Activated naive CD4-positive, alpha-beta T cell treated with anti-CD3 and anti-CD28 coated beads, Interleukin-2, amount 10 ng/mL, durations not matched to agents 7 days and 5 days (primary cell): Measurements from ENCODE around the gene SNED1.

Experiments
- CTCF ChIA-PET: fragments of 350-600 bp; sonication (Branson Sonifier 250); formaldehyde crosslinking; loops from one replicate; lab custom pipeline; 2021; ENCODE audit warnings: antibody characterized with exemption; lab: Charles Lee
- DNase-seq: peaks from one replicate; pipeline ENCODE4 v3.0.0-alpha.2; 2020
- H3K27ac Mint-ChIP-seq: one replicate; pipeline ENCODE4 v1.8.0; 2021; ENCODE audit warnings: mild to moderate bottlenecking, moderate library complexity, mixed read lengths
- H3K27me3 Mint-ChIP-seq: one replicate; pipeline ENCODE4 v1.8.0; 2021; ENCODE audit warnings: mild to moderate bottlenecking, mixed read lengths
- H3K36me3 Mint-ChIP-seq: one replicate; pipeline ENCODE4 v1.8.0; 2021; ENCODE audit warnings: mixed read lengths
- H3K4me1 Mint-ChIP-seq: one replicate; pipeline ENCODE4 v1.8.0; 2021; ENCODE audit warnings: mixed read lengths
- H3K4me3 Mint-ChIP-seq: one replicate; pipeline ENCODE4 v1.8.0; 2021; ENCODE audit warnings: mild to moderate bottlenecking, moderate library complexity, mixed read lengths
- H3K9me3 Mint-ChIP-seq: one replicate; pipeline ENCODE4 v1.8.0; 2021; ENCODE audit warnings: mixed read lengths

SNED1 gene

GRCh38 chr2:241068136-241068941 lies 69.9 kb downstream of the SNED1 start:
- H3K9me3 Mint-ChIP-seq = no peaks in the 10 kb centered on the region
- H3K27ac Mint-ChIP-seq = no peak overlapping the region
- H3K27me3 Mint-ChIP-seq = peaks cover 8% of the 10 kb centered on the region
- H3K36me3 Mint-ChIP-seq = no peaks in the 10 kb centered on the region
- CTCF ChIA-PET = no interaction called here
- DNase-seq = no peak
- peaks cover 2% of the 10 kb centered on the region for H3K4me1 Mint-ChIP-seq
- no peak overlapping the region for H3K4me3 Mint-ChIP-seq

GRCh38 chr2:241068942-241069810 lies 70.8 kb downstream of the SNED1 start:
- no peaks in the 10 kb centered on the region for H3K9me3 Mint-ChIP-seq
- no peak overlapping the region for H3K27ac Mint-ChIP-seq
- H3K36me3 Mint-ChIP-seq = no peaks in the 10 kb centered on the region
- peaks cover 1% of the 10 kb centered on the region for H3K4me1 Mint-ChIP-seq
- peaks cover 2% of the 10 kb centered on the region for H3K27me3 Mint-ChIP-seq
- no peak overlapping the region for H3K4me3 Mint-ChIP-seq
- DNase-seq = no peak
- CTCF ChIA-PET = no interaction called here

GRCh38 chr2:241069821-241070281 lies 71.4 kb downstream of the SNED1 start:
- Mint-ChIP-seq H3K4me1 (no peaks in the 10 kb centered on the region), H3K4me3 (no peak overlapping the region), H3K27me3 (no peaks in the 10 kb centered on the region), H3K27ac (no peak overlapping the region), H3K9me3 (no peaks in the 10 kb centered on the region), H3K36me3 (peaks cover 2% of the 10 kb centered on the region)
- CTCF ChIA-PET = no interaction called here
- no peak for DNase-seq

- no peak for DNase-seq
- Mint-ChIP-seq H3K4me3 (no peak overlapping the region), H3K4me1 (no peaks in the 10 kb centered on the region), H3K9me3 (no peaks in the 10 kb centered on the region), H3K27me3 (no peaks in the 10 kb centered on the region), H3K36me3 (peaks cover 6% of the 10 kb centered on the region), H3K27ac (no peak overlapping the region)
- CTCF ChIA-PET = no interaction called here
These were observed 71.9 kb downstream of the SNED1 start for GRCh38 chr2:241070361-241070760.

GRCh38 chr2:241070811-241071676 lies 72.6 kb downstream of the SNED1 start:
- no peaks in the 10 kb centered on the region for H3K4me1 Mint-ChIP-seq
- H3K4me3 Mint-ChIP-seq = no peak overlapping the region
- H3K27me3 Mint-ChIP-seq = no peaks in the 10 kb centered on the region

GRCh38 chr2:241071677-241072111 lies 73.3 kb downstream of the SNED1 start:
- CTCF ChIA-PET = no interaction called here
- DNase-seq = no peak
- H3K9me3 Mint-ChIP-seq = no peaks in the 10 kb centered on the region
- no peak overlapping the region for H3K4me3 Mint-ChIP-seq
- no peaks in the 10 kb centered on the region for H3K4me1 Mint-ChIP-seq
- peaks cover 9% of the 10 kb centered on the region for H3K36me3 Mint-ChIP-seq
- H3K27me3 Mint-ChIP-seq = no peaks in the 10 kb centered on the region
- H3K27ac Mint-ChIP-seq = no peak overlapping the region

More at GRCh38 chr2:241070811-241071676, 72.6 kb downstream of the SNED1 start:
- no peaks in the 10 kb centered on the region for H3K9me3 Mint-ChIP-seq
- CTCF ChIA-PET = no interaction called here
- H3K36me3 Mint-ChIP-seq = peaks cover 9% of the 10 kb centered on the region
- DNase-seq = no peak
- H3K27ac Mint-ChIP-seq = no peak overlapping the region

GRCh38 chr2:241072151-241072550 lies 73.7 kb downstream of the SNED1 start:
- no peaks in the 10 kb centered on the region for H3K27me3 Mint-ChIP-seq
- no peaks in the 10 kb centered on the region for H3K9me3 Mint-ChIP-seq
- no peaks in the 10 kb centered on the region for H3K4me1 Mint-ChIP-seq
- CTCF ChIA-PET = no interaction called here
- H3K36me3 Mint-ChIP-seq = peaks cover 9% of the 10 kb centered on the region
- DNase-seq = no peak
- no peak overlapping the region for H3K4me3 Mint-ChIP-seq
- no peak overlapping the region for H3K27ac Mint-ChIP-seq

GRCh38 chr2:241072553-241073165 lies 74.2 kb downstream of the SNED1 start:
- CTCF ChIA-PET = no interaction called here
- no peak overlapping the region for H3K27ac Mint-ChIP-seq
- no peak overlapping the region for H3K4me3 Mint-ChIP-seq

GRCh38 chr2:241073166-241074064 lies 75.0 kb downstream of the SNED1 start:
- CTCF ChIA-PET = no interaction called here
- no peak for DNase-seq
- Mint-ChIP-seq H3K36me3 (peaks cover 9% of the 10 kb centered on the region), H3K27me3 (no peaks in the 10 kb centered on the region), H3K4me3 (no peak overlapping the region), H3K4me1 (peaks cover 3% of the 10 kb centered on the region), H3K27ac (no peak overlapping the region), H3K9me3 (no peaks in the 10 kb centered on the region)

More at GRCh38 chr2:241072553-241073165, 74.2 kb downstream of the SNED1 start:
- peaks cover 9% of the 10 kb centered on the region for H3K36me3 Mint-ChIP-seq
- no peaks in the 10 kb centered on the region for H3K27me3 Mint-ChIP-seq
- H3K9me3 Mint-ChIP-seq = no peaks in the 10 kb centered on the region
- no peak for DNase-seq
- H3K4me1 Mint-ChIP-seq = no peaks in the 10 kb centered on the region

GRCh38 chr2:241074065-241074818 lies 75.8 kb downstream of the SNED1 start:
- Mint-ChIP-seq H3K27me3 (no peaks in the 10 kb centered on the region), H3K36me3 (peaks cover 9% of the 10 kb centered on the region), H3K27ac (no peak overlapping the region), H3K9me3 (no peaks in the 10 kb centered on the region), H3K4me3 (no peak overlapping the region), H3K4me1 (peaks cover 5% of the 10 kb centered on the region)
- CTCF ChIA-PET = no interaction called here
- no peak for DNase-seq

- H3K4me1 Mint-ChIP-seq = peaks cover 5% of the 10 kb centered on the region
- H3K27ac Mint-ChIP-seq = no peak overlapping the region
- H3K27me3 Mint-ChIP-seq = no peaks in the 10 kb centered on the region
- H3K9me3 Mint-ChIP-seq = no peaks in the 10 kb centered on the region
- CTCF ChIA-PET = no interaction called here
- DNase-seq = no peak
- peaks cover 9% of the 10 kb centered on the region for H3K36me3 Mint-ChIP-seq
- H3K4me3 Mint-ChIP-seq = no peak overlapping the region
These were observed 76.6 kb downstream of the SNED1 start for GRCh38 chr2:241074901-241075540.
